HG03342 (cell line): ENCODE measurements around the gene TRIO.

Source experiments
- ATAC-seq: cut with Tn5 transposase; IDR thresholded peaks from one replicate; pipeline ENCODE4 v1.9.1; 2021; ENCODE audit warnings: mild to moderate bottlenecking, moderate library complexity; ENCODE audit not compliant: unreplicated experiment

The TRIO gene

DNA sequence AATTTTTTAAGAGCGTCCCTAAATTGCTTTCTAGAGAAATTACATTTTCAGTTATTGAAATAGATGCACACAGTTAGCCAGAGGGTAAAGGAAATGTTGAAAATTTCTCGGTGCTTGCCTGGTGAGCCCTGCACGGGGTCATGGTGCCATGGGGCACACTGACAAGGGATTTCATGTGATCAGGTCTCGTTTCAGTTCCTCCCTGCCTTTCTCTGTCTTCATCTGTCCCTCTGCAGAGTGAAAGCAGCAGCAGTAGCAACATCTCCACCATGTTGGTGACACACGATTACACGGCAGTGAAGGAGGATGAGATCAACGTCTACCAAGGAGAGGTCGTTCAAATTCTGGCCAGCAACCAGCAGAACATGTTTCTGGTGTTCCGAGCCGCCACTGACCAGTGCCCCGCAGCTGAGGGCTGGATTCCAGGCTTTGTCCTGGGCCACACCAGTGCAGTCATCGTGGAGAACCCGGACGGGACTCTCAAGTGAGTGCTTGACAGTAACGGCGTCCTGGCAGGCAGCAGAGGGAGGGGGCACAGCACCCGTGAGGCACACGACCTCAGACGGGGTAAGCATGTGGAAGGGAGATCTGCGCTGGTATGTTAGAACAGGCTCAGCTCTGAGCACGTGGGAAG lies 349.3 kb downstream of the TRIO start:
- no peak for ATAC-seq

GRCh38 chr5:14495301-14495700 lies 352.2 kb downstream of the TRIO start:
- no peak for ATAC-seq

DNA sequence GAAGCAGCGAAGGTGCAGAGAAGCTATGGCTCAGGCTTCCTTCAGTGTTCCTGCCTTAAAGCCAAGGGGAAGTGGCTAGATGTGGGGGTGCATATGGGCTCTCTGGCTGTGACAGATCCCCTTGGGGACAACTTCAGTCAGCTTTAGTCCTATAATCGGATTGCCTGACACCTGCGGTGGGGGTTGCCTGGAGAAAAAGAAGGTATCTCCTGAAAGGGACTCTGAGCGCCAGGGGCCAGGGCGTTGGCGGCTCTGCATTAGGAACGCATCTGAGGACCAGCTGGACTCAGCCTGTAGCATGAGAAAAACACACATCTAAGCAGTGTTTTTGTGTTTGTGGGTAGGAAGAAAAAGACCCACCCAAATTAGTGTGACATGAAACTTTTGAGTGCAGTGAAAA lies 354.2 kb downstream of the TRIO start:
- ATAC-seq, result no peak

- no peak for ATAC-seq
Measured at GRCh38 chr5:14501353-14502293, 358.5 kb downstream of the TRIO start.

DNA sequence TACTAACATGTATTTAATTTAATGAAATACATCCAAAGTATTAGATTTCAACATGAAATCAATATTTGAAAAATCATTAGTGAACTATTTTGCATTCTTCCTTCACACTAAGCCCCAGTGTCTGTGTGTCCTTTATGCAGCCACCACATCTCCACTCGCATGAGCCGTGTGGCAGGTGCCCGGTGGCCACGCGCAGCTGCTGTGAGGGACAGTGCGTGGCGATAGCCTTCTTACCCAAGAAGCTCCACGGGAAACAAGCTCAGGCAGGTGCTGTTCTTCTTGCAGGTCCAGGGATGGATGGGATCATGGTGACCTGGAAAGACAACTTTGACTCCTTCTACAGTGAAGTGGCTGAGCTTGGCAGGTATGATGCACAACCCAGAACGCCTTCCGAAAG lies 359.1 kb downstream of the TRIO start:
- no peak for ATAC-seq

- ATAC-seq, result no peak
Measured at GRCh38 chr5:14503017-14503680, 360.0 kb downstream of the TRIO start.

DNA sequence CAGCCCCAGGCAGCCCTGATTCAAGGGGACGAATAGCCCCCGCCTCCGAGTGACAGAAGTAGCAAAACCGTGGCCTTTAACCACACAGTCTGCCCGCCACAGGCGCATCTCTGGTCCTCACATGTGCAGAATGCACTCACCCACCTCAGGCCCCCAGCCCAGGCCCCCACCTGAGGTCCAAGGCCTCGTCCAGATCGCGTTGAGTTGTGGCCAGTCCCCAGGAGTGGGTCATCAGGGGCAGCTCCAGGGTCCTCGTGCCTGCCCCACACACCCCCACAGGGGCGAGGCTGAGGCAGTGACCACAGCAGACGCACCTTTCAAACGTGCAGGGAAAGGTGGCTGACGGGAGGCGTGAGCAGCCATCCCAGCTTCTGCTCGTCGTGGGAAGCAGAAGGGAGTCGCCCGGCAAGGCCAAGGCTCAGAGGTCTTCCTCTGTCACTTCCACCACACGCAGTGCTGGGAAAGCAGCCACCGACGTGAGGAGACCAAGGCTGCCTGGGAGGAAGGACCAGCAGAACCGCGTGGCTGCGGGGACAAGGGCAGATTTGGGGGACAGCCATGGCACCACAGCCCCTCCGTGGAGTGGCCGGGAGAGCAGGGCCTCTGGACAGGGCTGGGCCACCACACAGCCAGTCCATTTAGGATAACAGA lies 360.7 kb downstream of the TRIO start:
- no peak for ATAC-seq

- ATAC-seq, result no peak
Measured at GRCh38 chr5:14504332-14504727, 361.2 kb downstream of the TRIO start.

GRCh38 chr5:14504816-14505215 lies 361.7 kb downstream of the TRIO start:
- ATAC-seq, result no peak

GRCh38 chr5:14505310-14506139 lies 362.4 kb downstream of the TRIO start:
- no peak for ATAC-seq

DNA sequence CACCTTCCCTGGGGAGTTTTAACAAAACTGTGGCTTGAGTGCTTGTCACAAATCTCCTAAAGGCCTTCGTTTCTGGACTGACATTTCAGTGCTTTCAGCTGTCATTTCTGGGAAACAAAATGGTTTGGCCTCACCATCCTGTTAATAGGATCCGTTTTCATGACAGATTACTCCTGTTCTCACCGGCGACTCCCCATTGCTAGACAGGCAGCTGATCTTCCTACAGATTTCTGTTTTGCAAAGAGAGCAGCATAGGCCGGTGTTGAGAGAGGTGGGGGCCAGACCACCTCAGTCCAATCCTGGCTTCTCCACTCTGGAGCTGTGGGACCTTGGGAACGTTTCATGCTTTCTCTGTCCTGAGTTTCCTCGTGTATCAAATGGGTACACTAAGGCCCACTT lies 363.0 kb downstream of the TRIO start:
- no peak for ATAC-seq

DNA sequence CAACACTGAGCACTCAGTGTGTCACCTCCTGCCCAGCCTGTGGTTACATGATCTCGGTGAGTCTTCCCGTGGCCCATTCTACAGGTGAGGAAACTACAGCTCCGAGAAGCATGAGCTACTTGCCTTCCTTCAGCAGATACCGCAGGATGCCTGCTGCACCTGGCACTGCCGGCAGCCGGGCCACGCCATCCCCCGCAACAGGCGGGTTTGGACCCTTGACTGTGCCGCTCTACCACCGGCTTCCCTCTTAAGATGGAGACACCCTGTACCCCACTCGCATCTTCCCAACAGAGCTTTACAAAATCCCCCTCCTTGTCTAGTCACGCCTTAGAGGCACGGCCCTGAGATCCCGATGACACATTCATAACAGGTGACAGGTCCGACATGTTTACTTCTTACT lies 363.5 kb downstream of the TRIO start:
- ATAC-seq, result no peak

DNA sequence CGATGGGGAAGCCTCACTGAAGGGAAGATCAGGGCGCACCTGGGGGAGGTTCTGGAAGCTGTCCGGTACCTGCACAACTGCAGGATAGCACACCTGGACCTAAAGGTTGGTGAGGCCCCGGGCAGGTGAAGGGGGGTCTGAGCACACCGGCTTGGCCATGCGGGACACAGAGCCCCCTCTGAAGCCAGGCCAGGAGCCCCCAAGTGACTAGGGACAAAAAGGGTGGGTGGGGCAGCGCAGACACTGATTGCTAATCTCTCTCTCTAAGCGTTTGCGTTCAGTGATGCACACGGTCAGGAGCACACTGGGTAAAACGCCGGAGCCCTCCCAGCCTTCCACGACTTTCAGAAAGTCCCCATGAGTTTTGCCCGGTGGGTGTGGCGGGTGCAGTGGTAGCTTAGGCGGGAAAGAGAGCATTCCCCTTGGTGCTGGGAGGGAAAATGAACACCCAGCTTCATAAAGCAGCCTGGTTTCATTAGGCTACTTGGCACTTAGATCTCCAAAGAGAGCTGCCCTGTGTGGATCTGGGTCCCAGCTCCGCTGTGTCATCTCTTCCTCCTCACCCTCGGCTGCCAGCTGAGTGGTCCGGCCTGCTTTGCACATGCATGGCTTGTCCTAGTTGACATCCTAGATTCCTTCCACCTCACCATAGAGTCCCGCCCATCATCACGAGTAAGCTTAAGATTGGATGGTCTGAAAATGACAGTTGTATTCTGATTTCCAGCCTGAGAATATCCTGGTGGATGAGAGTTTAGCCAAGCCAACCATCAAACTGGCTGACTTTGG lies 364.2 kb downstream of the TRIO start:
- no peak for ATAC-seq

GRCh38 chr5:14508046-14508445 lies 364.9 kb downstream of the TRIO start:
- no peak for ATAC-seq

- ATAC-seq, result no peak
Measured at GRCh38 chr5:14509556-14509955, 366.4 kb downstream of the TRIO start.

- no peak for ATAC-seq
Measured at GRCh38 chr5:14510156-14510734, 367.1 kb downstream of the TRIO start.

DNA sequence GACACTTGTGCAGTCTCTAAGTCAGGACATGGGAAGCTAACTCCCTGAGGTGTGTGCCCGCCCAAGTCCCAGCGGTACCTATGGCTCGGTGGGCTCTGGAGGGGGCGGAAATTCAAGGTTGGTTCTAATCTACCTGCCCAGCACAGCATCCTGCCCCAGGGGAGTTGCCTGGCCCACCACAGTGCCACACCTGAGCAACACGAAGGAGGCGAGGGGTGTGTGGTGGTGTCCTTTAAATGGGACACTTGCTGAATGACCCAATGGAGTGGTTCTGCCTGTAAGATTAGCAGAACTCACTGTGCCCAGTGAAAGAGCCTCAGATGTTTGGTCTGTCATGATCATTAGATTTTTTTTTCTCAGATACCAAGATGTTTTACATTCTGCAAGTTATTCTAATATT lies 367.7 kb downstream of the TRIO start:
- ATAC-seq, result no peak

DNA sequence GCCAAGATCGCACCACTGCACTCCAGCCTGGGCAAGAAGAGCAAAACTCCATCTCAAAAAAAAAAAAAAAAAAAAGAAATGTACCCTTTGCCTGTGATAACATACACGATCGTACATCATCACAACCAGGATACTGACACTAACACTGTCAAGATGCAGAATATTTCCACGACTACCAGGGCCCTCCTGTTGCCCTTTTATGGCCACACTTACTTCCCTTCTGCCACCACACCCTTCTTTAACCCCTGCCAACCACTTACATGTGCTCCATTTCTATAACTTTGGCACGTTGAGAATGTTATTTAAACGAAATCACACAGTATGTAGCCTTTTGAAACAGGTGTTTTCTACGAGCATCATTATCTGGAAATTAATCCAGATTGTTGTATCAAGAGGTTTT lies 369.4 kb downstream of the TRIO start:
- no peak for ATAC-seq

DNA sequence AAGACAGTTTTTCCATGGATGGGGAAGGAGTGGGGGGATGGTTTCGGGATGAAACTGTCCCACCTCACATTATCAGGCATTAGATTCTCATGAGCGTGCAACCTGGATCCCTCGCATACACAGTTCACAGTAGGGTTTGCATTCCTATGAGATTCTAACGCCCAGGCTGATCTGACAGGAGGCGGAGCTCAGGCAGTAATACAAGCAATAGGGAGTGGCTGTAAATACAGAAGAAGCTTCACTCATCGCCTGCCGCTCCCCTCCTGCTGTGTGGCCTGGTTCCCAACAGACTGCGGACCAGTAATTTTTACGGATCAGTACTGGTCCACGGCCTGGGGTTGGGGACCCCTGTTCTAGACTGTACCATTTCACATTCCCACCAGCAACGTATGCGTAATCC lies 370.1 kb downstream of the TRIO start:
- ATAC-seq, result no peak
